Ishikawa (cell line): Measurements from ENCODE around the gene FOXE3.

ENCODE experiments used
- EGR1 ChIP-seq: IDR thresholded peaks from 2 replicates; pipeline ENCODE4 v1.6.1; 2012
- EP300 ChIP-seq: IDR thresholded peaks from 2 replicates; pipeline ENCODE4 v1.6.1; 2012; ENCODE audit warnings: borderline replicate concordance
- NFIC ChIP-seq: IDR thresholded peaks from 2 replicates; pipeline ENCODE4 v1.6.1; 2012
- RAD21 ChIP-seq: IDR thresholded peaks from 2 replicates; pipeline ENCODE4 v1.6.1; 2012; ENCODE audit warnings: low read depth
- YY1 ChIP-seq: IDR thresholded peaks from 2 replicates; pipeline ENCODE4 v1.6.1; 2012; ENCODE audit warnings: low read depth
- TF ChIP-seq, protein P1 (sequence below): IDR thresholded peaks from 2 replicates; pipeline ENCODE4 v1.6.1; 2012; ENCODE audit warnings: low read depth, mild to moderate bottlenecking

DNA sequence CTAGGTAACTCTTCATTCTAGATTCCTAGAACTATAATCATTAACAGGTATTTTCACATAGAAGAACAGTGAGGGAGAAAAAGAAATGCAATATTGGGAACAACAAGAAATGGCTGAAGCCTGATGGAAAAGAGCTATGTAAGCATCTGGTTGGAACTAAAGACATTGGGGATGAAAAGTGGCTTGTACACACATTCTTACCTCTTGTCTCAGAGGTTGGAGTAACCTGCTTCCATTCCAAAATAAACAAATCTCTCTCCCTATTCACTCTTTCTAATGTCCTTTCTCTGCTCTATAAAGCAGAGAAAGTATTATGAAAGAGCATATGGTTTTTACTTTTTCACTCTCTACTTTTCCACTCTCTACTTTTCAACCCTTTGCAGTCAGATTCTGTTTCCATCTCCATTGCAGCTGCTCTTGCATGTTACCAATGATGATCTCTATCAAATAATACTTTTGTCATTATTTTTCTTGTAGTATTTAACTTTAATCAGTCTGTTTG is 45.0 kb upstream of the FOXE3 start:
- TF ChIP-seq EGR1 (no peak), NFIC (no peak), RAD21 (no peak), EP300 (no peak), YY1 (no peak)
- TF ChIP-seq, protein P1, sequence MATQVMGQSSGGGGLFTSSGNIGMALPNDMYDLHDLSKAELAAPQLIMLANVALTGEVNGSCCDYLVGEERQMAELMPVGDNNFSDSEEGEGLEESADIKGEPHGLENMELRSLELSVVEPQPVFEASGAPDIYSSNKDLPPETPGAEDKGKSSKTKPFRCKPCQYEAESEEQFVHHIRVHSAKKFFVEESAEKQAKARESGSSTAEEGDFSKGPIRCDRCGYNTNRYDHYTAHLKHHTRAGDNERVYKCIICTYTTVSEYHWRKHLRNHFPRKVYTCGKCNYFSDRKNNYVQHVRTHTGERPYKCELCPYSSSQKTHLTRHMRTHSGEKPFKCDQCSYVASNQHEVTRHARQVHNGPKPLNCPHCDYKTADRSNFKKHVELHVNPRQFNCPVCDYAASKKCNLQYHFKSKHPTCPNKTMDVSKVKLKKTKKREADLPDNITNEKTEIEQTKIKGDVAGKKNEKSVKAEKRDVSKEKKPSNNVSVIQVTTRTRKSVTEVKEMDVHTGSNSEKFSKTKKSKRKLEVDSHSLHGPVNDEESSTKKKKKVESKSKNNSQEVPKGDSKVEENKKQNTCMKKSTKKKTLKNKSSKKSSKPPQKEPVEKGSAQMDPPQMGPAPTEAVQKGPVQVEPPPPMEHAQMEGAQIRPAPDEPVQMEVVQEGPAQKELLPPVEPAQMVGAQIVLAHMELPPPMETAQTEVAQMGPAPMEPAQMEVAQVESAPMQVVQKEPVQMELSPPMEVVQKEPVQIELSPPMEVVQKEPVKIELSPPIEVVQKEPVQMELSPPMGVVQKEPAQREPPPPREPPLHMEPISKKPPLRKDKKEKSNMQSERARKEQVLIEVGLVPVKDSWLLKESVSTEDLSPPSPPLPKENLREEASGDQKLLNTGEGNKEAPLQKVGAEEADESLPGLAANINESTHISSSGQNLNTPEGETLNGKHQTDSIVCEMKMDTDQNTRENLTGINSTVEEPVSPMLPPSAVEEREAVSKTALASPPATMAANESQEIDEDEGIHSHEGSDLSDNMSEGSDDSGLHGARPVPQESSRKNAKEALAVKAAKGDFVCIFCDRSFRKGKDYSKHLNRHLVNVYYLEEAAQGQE: no peak
